Lung (tissue), 12 donors: ENCODE measurements around the gene ANKRD37. TPM values are rescaled to one million over a fixed set of nuclear protein-coding genes. Genes with fewer than 3 reads are reported as not detected.

Experiments used
- ATAC-seq: fragments of 200-7000 bp; cut with Tn5 transposase; one replicate; pipeline ENCODE4 v1.9.1; 2020; ENCODE audit warnings: moderate number of reproducible peaks; ENCODE audit not compliant: insufficient read depth, low FRiP score
- DNase-seq, 3 donors: peaks; one replicate each; pipeline ENCODE4 v3.0.0-alpha.2; 2013 to 2017
- H3K27ac ChIP-seq, 2 donors: one replicate each; pipeline ENCODE4 v1.5.1; 2013; ENCODE audit warnings: mild to moderate bottlenecking in 2 of 2, moderate library complexity in 2 of 2, control low read depth in 1 of 2, inconsistent platforms in 1 of 2, low read depth in 1 of 2, low read length in 1 of 2
- H3K27me3 ChIP-seq, 3 donors: one replicate each; pipeline ENCODE4 v1.5.1; 2013; ENCODE audit warnings: low read length in 2 of 3; ENCODE audit not compliant: control insufficient read depth in 3 of 3, insufficient read depth in 3 of 3
- H3K36me3 ChIP-seq, 4 donors: one replicate each; pipeline ENCODE4 v1.5.1; 2013; ENCODE audit warnings: low read length in 4 of 4, mild to moderate bottlenecking in 1 of 4, moderate library complexity in 1 of 4; ENCODE audit not compliant: control insufficient read depth in 4 of 4, insufficient read depth in 4 of 4
- H3K4me1 ChIP-seq, 5 donors: one replicate each; pipeline ENCODE4 v1.5.1; 2013; ENCODE audit warnings: low read length in 5 of 5, mild to moderate bottlenecking in 2 of 5, moderate library complexity in 1 of 5; ENCODE audit not compliant: control insufficient read depth in 5 of 5, insufficient read depth in 5 of 5
- H3K4me3 ChIP-seq: one replicate; pipeline ENCODE4 v1.5.1; 2013; ENCODE audit warnings: mild to moderate bottlenecking, control low read depth, moderate library complexity
- H3K9ac ChIP-seq, 2 donors: one replicate each; pipeline ENCODE4 v1.5.1; 2013; ENCODE audit warnings: low read length in 2 of 2, control low read depth in 1 of 2; ENCODE audit not compliant: insufficient read depth in 1 of 2
- H3K9me3 ChIP-seq, 4 donors: one replicate each; pipeline ENCODE4 v1.5.1; 2013; ENCODE audit warnings: low read length in 3 of 4, mild to moderate bottlenecking in 1 of 4, moderate library complexity in 1 of 4; ENCODE audit not compliant: control insufficient read depth in 4 of 4, insufficient read depth in 3 of 4
- CTCF ChIP-seq: IDR thresholded peaks from 2 replicates; pipeline ENCODE4 v1.5.1; 2012; ENCODE audit warnings: mild to moderate bottlenecking; ENCODE audit errors: control extremely low read depth, extremely low read depth
- WGBS, 2 donors: extraction: QIAGEN DNeasy Blood & Tissue Kit; methylation state at CpG; one replicate each; pipeline ENCODE4 v1.1.7; 2013; 5-methylcytosine and 5-hydroxymethylcytosine counted together
- polyA plus RNA-seq, 2 donors: library from polyadenylated mRNA; stranded (reverse); fragments of 200-250 nt; gene quantifications; one replicate each; pipeline ENCODE4 v1.2.1, GENCODE V29; 2013
- total RNA-seq, 2 donors: library from RNA; depleted of rRNA in 1 of 2; stranded (reverse); fragments of >200 nt in 1 of 2; gene quantifications; one replicate each; pipeline ENCODE4 v1.2.1, GENCODE V29; 2014 to 2021
- donor health status: control.
- donor health status: control.
- donor health status: Bipolar disorder and iron deficiency.
- donor health status: healthy.
- donor health status: DM: yes; HTN: yes; CAD: no.

The ANKRD37 gene
- total and polyA plus RNA-seq, 4 donors: 9.7 to 48.0 (median 14.4) TPM

GRCh38 chr4:185364886-185365285 is 31.8 kb upstream of the ANKRD37 start:
- Histone ChIP-seq H3K36me3 (peaks cover 0 to 8% (median 3%) of the 10 kb centered on the region in 4 donors), H3K9ac (no peak overlapping the region), H3K4me3 (no peak overlapping the region), H3K27me3 (no peaks in the 10 kb centered on the region), H3K27ac (no peak overlapping the region), H3K4me1 (no peaks in the 10 kb centered on the region), H3K9me3 (no peaks in the 10 kb centered on the region)
- no peak for DNase-seq
- WGBS, 2 donors: 92 to 93% methylated on average over 5 of the region's 5 CpGs
- no peak for ATAC-seq
- no peak for TF ChIP-seq CTCF

- 86 to 92% methylated on average over 3 of the region's 3 CpGs for WGBS, 2 donors
- DNase-seq (no peak), ATAC-seq (no peak)
- H3K36me3 ChIP-seq: peaks cover 4 to 7% (median 5%) of the 10 kb centered on the region in 4 donors
- H3K4me1 ChIP-seq: no peaks in the 10 kb centered on the region
- no peak for TF ChIP-seq CTCF
- no peak overlapping the region for H3K9ac ChIP-seq
- no peak overlapping the region for H3K27ac ChIP-seq
- H3K27me3 ChIP-seq: no peaks in the 10 kb centered on the region
- no peak overlapping the region for H3K4me3 ChIP-seq
- H3K9me3 ChIP-seq: no peaks in the 10 kb centered on the region
Observed at GRCh38 chr4:185369731-185370130, 26.9 kb upstream of the ANKRD37 start.

GRCh38 chr4:185370268-185370949 is 26.2 kb upstream of the ANKRD37 start:
- ATAC-seq (no peak), DNase-seq (no peak)
- H3K27ac ChIP-seq: no peak overlapping the region
- H3K9ac ChIP-seq: no peak overlapping the region
- 96 to 97% methylated on average over 11 of the region's 11 CpGs for WGBS, 2 donors
- H3K9me3 ChIP-seq: no peaks in the 10 kb centered on the region
- no peaks in the 10 kb centered on the region for H3K27me3 ChIP-seq
- H3K4me3 ChIP-seq: no peak overlapping the region
- TF ChIP-seq CTCF: no peak
- peaks cover 4 to 7% (median 5%) of the 10 kb centered on the region in 4 donors for H3K36me3 ChIP-seq
- H3K4me1 ChIP-seq: no peaks in the 10 kb centered on the region

GRCh38 chr4:185371702-185372101 is 24.9 kb upstream of the ANKRD37 start:
- WGBS, 2 donors: 92 to 94% methylated on average over 11 of the region's 11 CpGs
- no peaks in the 10 kb centered on the region for H3K27me3 ChIP-seq
- ATAC-seq: no peak
- DNase-seq: no peak
- no peak overlapping the region for H3K27ac ChIP-seq
- H3K9ac ChIP-seq: no peak overlapping the region
- peaks cover 4 to 7% (median 5%) of the 10 kb centered on the region in 4 donors for H3K36me3 ChIP-seq
- no peak overlapping the region for H3K4me3 ChIP-seq
- no peaks in the 10 kb centered on the region for H3K4me1 ChIP-seq
- H3K9me3 ChIP-seq: no peaks in the 10 kb centered on the region
- no peak for TF ChIP-seq CTCF
